ENCODE results near the gene TGFB1. TPM values are rescaled to one million over a fixed set of nuclear protein-coding genes. Genes with fewer than 3 reads are reported as not detected.

TGFB1 gene
- total and polyA plus RNA-seq, 9 of the 15 experiments (the other 6 are each of a cell fraction or from before 2014, with no cell fraction given), result 0.24 to 159 (median 17.2) TPM

GRCh38 chr19:41367848-41368301, 14.2 kb upstream of the TGFB1 start (continued):
- TF ChIP-seq PRDM10 (IDR thresholded peaks at IDR 0.05; ENCODE audit: partially characterized antibody) (peak; percentile 20), NR4A1 (CRISPR knock-in tag; IDR thresholded peaks at IDR 0.05) (no peak), NR4A1 (tag; IDR thresholded peaks at IDR 0.05) (peak; percentile 72; the same call in 1 of the 2 replicates), FOSL1 (tag; conservative IDR thresholded peaks at IDR 0.05) (peak; percentile 96), RBFOX2 (IDR thresholded peaks at IDR 0.05; ENCODE audit: low read depth, low read length) (peak; percentile 28; the same call in 1 of the 2 replicates), MYC (IDR thresholded peaks at IDR 0.05; ENCODE audit: low read depth, low read length) (0 out of 2 replicates have a peak, but pooled peaks have one; percentile 31), MYC (CRISPR knock-in tag; IDR thresholded peaks at IDR 0.05; ENCODE audit: borderline replicate concordance, low read depth) (no peak), CEBPG (CRISPR knock-in tag; IDR thresholded peaks at IDR 0.05) (no peak), CEBPG (tag; conservative IDR thresholded peaks at IDR 0.05 in 1 of 2, IDR thresholded peaks at IDR 0.05 in 1 of 2) (no peak), SMARCC2 (IDR thresholded peaks at IDR 0.05; ENCODE audit: low read depth) (peak; percentile 87), CBX3 (IDR thresholded peaks at IDR 0.05; ENCODE audit: borderline replicate concordance in 1 of 2, low read length in 2 of 2) (no peak), ZBTB1 (CRISPR knock-in tag; IDR thresholded peaks at IDR 0.05; ENCODE audit: borderline replicate concordance, low read depth) (no peak)
